WTC11 (cell line): ENCODE measurements around the gene B3GLCT. TPM values are rescaled to one million over a fixed set of nuclear protein-coding genes. Genes with fewer than 3 reads are reported as not detected.

Experiments used
- ATAC-seq: fragments of 200-7000 bp; cut with Tn5 transposase; 2 replicates; pipeline ENCODE4 v1.10.0; 2021; ENCODE audit warnings: mild to moderate bottlenecking, moderate library complexity
- CTCF ChIA-PET: fragments of 300-600 bp; sonication (Branson Sonifier 250); formaldehyde crosslinking; loops from one replicate; lab custom pipeline; 2021; ENCODE audit warnings: antibody characterized with exemption; lab: Charles Lee
- POLR2A ChIA-PET: fragments of 350-600 bp; sonication (Branson Sonifier 250); formaldehyde crosslinking; loops from one replicate; lab custom pipeline; 2021; ENCODE audit warnings: antibody characterized with exemption; lab: Charles Lee
- DNase-seq: peaks from one replicate; pipeline ENCODE4 v3.0.0; 2021; ENCODE audit warnings: low spot score
- H3K27ac Mint-ChIP-seq: 2 replicates; pipeline ENCODE4 v1.8.0; 2021; ENCODE audit warnings: mixed read lengths
- H3K27me3 Mint-ChIP-seq: 2 replicates; pipeline ENCODE4 v1.8.0; 2021; ENCODE audit warnings: low read depth, mild to moderate bottlenecking, moderate library complexity, mixed read lengths
- H3K36me3 Mint-ChIP-seq: 2 replicates; pipeline ENCODE4 v1.8.0; 2021; ENCODE audit warnings: mixed read lengths
- H3K4me1 Mint-ChIP-seq: 2 replicates; pipeline ENCODE4 v1.8.0; 2022; ENCODE audit warnings: mixed read lengths
- H3K4me3 Mint-ChIP-seq: 2 replicates; pipeline ENCODE4 v1.8.0; 2021; ENCODE audit warnings: mild to moderate bottlenecking, moderate library complexity, mixed read lengths
- H3K9me3 Mint-ChIP-seq: 2 replicates; pipeline ENCODE4 v1.8.0; 2021; ENCODE audit warnings: mixed read lengths
- CBFB ChIP-seq: sonication (generic); formaldehyde crosslinking; IDR thresholded peaks from 2 replicates; pipeline ENCODE4 v1.8.1; 2022; ENCODE audit warnings: mild to moderate bottlenecking, low read depth, missing genetic modification reagents
- CREB1 ChIP-seq: sonication (generic); formaldehyde crosslinking; IDR thresholded peaks from 2 replicates; pipeline ENCODE4 v1.8.0; 2023; ENCODE audit warnings: mild to moderate bottlenecking, missing genetic modification reagents
- ESRRA ChIP-seq: sonication (generic); formaldehyde crosslinking; IDR thresholded peaks from 2 replicates; pipeline ENCODE4 v1.8.1; 2022; ENCODE audit warnings: mild to moderate bottlenecking, missing genetic modification reagents, borderline replicate concordance
- NR3C1 ChIP-seq: sonication (generic); formaldehyde crosslinking; conservative IDR thresholded peaks from 2 replicates; pipeline ENCODE4 v1.8.1; 2023; ENCODE audit warnings: low read depth, mild to moderate bottlenecking, missing genetic modification reagents
- PRRX2 ChIP-seq: fragments of 250-450 bp; sonication (Bioruptor Pico); IDR thresholded peaks from 2 replicates; pipeline ENCODE4 v1.8.0; 2021; ENCODE audit warnings: mild to moderate bottlenecking
- RORB ChIP-seq: fragments of 250-450 bp; sonication (Bioruptor Pico); IDR thresholded peaks from 2 replicates; pipeline ENCODE4 v1.9.0; 2021; ENCODE audit warnings: mild to moderate bottlenecking
- SMAD3 ChIP-seq: sonication (generic); formaldehyde crosslinking; IDR thresholded peaks from 2 replicates; pipeline ENCODE4 v1.8.0; 2022; ENCODE audit warnings: missing genetic modification reagents, mild to moderate bottlenecking, borderline replicate concordance
- TP53 ChIP-seq: sonication (generic); formaldehyde crosslinking; IDR thresholded peaks from 2 replicates; pipeline ENCODE4 v1.8.1; 2023; ENCODE audit warnings: mild to moderate bottlenecking, missing genetic modification reagents
- ZNF138 ChIP-seq: sonication (generic); formaldehyde crosslinking; conservative IDR thresholded peaks from 2 replicates; pipeline ENCODE4 v1.8.1; 2022; ENCODE audit warnings: mild to moderate bottlenecking, moderate library complexity, missing genetic modification reagents
- ZNF263 ChIP-seq: sonication (generic); formaldehyde crosslinking; IDR thresholded peaks from 2 replicates; pipeline ENCODE4 v1.8.1; 2022; ENCODE audit warnings: low read depth, mild to moderate bottlenecking, moderate library complexity, missing genetic modification reagents
- ZNF396 ChIP-seq: fragments of 250-450 bp; sonication (Bioruptor Pico); IDR thresholded peaks from 2 replicates; pipeline ENCODE4 v1.8.0; 2021; ENCODE audit warnings: mild to moderate bottlenecking, moderate library complexity, borderline replicate concordance
- total RNA-seq: library from RNA; stranded (reverse); gene quantifications from 3 replicates; pipeline ENCODE4 v1.2.3, GENCODE V29; 2021
- TF ChIP-seq, protein P1 (sequence below): fragments of 250-450 bp; sonication (Bioruptor Pico); IDR thresholded peaks from 2 replicates; pipeline ENCODE4 v1.9.0; 2021; ENCODE audit warnings: moderate library complexity, mild to moderate bottlenecking, inconsistent platforms, borderline replicate concordance
- TF ChIP-seq, protein P2 (sequence below): sonication (generic); formaldehyde crosslinking; IDR thresholded peaks from 2 replicates; pipeline ENCODE4 v1.8.1; 2022; ENCODE audit warnings: mild to moderate bottlenecking, missing genetic modification reagents, moderate library complexity, borderline replicate concordance
- TF ChIP-seq, protein P3 (sequence below): fragments of 250-450 bp; sonication (Bioruptor Pico); conservative IDR thresholded peaks from 2 replicates; pipeline ENCODE4 v1.9.0; 2021; ENCODE audit warnings: mild to moderate bottlenecking
- TF ChIP-seq, protein P4 (sequence below): fragments of 250-450 bp; sonication (Bioruptor Pico); IDR thresholded peaks from 2 replicates; pipeline ENCODE4 v1.8.0; 2021; ENCODE audit warnings: mild to moderate bottlenecking
- TF ChIP-seq, protein P5 (sequence below): fragments of 250-450 bp; sonication (Bioruptor Pico); IDR thresholded peaks from 2 replicates; pipeline ENCODE4 v1.9.0; 2021; ENCODE audit warnings: mild to moderate bottlenecking, borderline replicate concordance
- TF ChIP-seq, protein P6 (sequence below): sonication (generic); formaldehyde crosslinking; IDR thresholded peaks from 2 replicates; pipeline ENCODE4 v1.8.0; 2023; ENCODE audit warnings: missing genetic modification reagents
- TF ChIP-seq, protein P7 (sequence below): fragments of 250-450 bp; sonication (Bioruptor Pico); IDR thresholded peaks from 2 replicates; pipeline ENCODE4 v1.9.0; 2021; ENCODE audit warnings: mild to moderate bottlenecking
- TF ChIP-seq, protein P8 (sequence below): sonication (generic); formaldehyde crosslinking; IDR thresholded peaks from 2 replicates; pipeline ENCODE4 v1.8.0; 2022; ENCODE audit warnings: mild to moderate bottlenecking, missing genetic modification reagents

Gene B3GLCT
- total RNA-seq, 1 experiment from 2014 or later, result 2.4 TPM

DNA sequence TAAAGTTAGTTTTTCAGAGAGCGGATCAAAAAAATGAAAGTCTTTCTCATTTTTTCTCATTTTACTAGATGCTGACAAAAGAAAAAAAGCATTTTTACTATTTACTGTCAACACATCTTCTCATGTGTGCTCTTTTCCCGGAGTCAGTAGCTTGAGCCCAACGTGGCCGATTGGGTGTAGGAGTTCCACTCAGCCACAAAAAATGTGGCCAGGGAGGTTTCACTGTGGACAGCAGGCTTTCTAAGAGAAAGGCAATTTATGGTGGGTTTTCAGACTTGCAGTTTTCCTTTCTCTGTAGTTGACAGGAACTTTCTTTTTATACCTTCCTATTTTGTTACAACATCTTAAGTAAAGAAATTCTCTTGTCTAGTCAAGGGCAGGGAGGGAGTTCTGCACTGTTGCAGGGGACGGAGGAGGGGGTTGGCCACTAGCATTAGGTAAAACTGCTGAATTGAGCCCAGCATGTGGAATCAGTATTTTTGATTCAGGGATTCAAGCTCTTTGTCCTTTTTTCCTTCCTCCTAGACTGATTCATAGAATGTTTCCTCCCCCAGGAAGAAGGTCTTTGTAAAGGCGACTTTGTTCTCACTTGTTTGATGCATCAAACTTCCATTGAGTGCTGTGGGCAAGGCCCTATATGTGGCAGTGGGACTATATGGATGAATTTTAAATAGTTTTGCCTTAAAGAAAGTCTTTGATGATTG is 123.1 kb downstream of the B3GLCT start:
- peaks cover 6% of the 10 kb centered on the region for H3K9me3 Mint-ChIP-seq
- 0 out of 2 replicates have a peak, but pooled peaks cover 5% of the 10 kb centered on the region for H3K36me3 Mint-ChIP-seq
- peaks cover 19% of the 10 kb centered on the region for H3K4me1 Mint-ChIP-seq
- DNase-seq (no peak), ATAC-seq (no peak)
- ChIA-PET POLR2A (no interaction called here), CTCF (no interaction called here)
- H3K4me3 Mint-ChIP-seq, result no peak overlapping the region
- no peaks in the 10 kb centered on the region for H3K27me3 Mint-ChIP-seq
- no peak overlapping the region for H3K27ac Mint-ChIP-seq
- no peak for TF ChIP-seq ZNF396 (CRISPR knock-in tag)
- TF ChIP-seq, protein P1, sequence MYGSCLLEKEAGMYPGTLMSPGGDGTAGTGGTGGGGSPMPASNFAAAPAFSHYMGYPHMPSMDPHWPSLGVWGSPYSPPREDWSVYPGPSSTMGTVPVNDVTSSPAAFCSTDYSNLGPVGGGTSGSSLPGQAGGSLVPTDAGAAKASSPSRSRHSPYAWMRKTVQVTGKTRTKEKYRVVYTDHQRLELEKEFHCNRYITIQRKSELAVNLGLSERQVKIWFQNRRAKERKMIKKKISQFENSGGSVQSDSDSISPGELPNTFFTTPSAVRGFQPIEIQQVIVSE (CRISPR knock-in tag), result no peak
- no peak for TF ChIP-seq ESRRA
- TF ChIP-seq, protein P2, sequence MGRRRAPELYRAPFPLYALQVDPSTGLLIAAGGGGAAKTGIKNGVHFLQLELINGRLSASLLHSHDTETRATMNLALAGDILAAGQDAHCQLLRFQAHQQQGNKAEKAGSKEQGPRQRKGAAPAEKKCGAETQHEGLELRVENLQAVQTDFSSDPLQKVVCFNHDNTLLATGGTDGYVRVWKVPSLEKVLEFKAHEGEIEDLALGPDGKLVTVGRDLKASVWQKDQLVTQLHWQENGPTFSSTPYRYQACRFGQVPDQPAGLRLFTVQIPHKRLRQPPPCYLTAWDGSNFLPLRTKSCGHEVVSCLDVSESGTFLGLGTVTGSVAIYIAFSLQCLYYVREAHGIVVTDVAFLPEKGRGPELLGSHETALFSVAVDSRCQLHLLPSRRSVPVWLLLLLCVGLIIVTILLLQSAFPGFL (CRISPR knock-in tag), result no peak
- TF ChIP-seq ZNF138 (CRISPR knock-in tag), result no peak
- TF ChIP-seq, protein P3, sequence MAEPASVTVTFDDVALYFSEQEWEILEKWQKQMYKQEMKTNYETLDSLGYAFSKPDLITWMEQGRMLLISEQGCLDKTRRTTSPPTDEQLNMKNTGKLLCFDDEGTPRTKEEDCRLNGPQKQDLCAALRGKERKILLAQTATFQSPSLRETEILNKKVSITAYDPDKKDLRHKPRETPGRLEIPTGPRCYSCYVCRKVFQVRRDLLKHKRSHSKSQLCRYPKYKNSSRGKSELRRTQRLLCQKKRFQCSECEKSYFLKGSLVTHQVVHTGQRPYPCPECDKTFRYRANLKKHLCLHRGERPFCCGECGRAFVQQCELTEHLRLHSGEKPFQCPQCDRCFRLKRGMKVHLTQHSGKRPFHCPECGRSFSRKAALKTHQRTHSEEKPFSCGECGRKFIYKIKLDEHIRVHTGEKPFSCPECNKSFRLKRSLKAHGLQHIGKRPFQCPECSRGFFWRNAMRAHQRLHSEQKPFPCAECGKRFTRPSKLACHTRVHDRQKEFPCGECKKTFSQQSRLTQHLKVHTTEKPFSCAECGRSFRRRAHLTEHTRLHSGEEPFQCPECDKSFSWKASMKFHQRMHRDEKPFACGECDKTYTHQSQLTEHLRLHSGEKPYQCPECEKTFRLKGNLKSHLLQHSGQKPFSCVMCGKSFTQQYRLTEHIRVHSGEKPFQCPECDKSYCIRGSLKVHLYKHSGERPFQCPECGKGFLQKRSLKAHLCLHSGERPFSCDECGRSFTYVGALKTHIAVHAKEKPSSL (CRISPR knock-in tag), result no peak

DNA sequence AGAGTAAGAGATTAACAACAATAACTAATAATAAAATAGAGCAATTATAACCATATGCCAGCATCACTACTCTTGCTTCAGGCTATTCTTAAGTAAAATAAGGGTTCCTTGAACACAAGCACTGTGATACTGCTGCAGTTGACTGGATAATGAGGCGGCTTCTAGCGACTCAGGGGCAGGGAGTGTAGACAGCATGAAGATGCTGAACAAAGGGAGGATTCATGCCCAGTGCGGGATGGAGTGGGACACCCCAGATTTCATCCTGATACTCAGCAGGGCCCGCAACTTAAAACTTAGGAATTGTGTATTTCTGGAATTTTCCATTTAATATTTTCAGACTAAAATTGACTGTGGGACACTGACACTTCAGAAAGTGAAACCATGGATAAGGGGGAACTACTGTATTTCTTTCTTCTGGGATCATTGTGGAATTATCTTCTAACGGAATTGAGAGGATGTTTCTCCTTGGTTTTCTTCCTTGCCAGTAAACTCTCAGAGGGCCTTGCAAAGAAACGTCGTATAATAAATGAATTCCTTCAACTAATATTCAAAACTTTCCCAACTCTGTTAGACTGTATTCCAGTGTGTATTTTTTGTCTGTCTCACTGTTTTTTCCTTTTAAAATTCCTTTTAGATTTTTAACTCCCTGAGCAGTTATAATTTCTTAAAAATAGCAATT is 127.5 kb downstream of the B3GLCT start:
- DNase-seq (no peak), ATAC-seq (no peak)
- Mint-ChIP-seq H3K4me1 (peaks cover 29% of the 10 kb centered on the region), H3K36me3 (no peaks in the 10 kb centered on the region), H3K27ac (no peak overlapping the region), H3K4me3 (no peak overlapping the region), H3K9me3 (no peaks in the 10 kb centered on the region), H3K27me3 (no peaks in the 10 kb centered on the region)
- ChIA-PET CTCF (no interaction called here), POLR2A (no interaction called here)
- TF ChIP-seq, protein P4, sequence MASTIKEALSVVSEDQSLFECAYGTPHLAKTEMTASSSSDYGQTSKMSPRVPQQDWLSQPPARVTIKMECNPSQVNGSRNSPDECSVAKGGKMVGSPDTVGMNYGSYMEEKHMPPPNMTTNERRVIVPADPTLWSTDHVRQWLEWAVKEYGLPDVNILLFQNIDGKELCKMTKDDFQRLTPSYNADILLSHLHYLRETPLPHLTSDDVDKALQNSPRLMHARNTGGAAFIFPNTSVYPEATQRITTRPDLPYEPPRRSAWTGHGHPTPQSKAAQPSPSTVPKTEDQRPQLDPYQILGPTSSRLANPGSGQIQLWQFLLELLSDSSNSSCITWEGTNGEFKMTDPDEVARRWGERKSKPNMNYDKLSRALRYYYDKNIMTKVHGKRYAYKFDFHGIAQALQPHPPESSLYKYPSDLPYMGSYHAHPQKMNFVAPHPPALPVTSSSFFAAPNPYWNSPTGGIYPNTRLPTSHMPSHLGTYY (CRISPR knock-in tag), result no peak
- TF ChIP-seq, protein P5, sequence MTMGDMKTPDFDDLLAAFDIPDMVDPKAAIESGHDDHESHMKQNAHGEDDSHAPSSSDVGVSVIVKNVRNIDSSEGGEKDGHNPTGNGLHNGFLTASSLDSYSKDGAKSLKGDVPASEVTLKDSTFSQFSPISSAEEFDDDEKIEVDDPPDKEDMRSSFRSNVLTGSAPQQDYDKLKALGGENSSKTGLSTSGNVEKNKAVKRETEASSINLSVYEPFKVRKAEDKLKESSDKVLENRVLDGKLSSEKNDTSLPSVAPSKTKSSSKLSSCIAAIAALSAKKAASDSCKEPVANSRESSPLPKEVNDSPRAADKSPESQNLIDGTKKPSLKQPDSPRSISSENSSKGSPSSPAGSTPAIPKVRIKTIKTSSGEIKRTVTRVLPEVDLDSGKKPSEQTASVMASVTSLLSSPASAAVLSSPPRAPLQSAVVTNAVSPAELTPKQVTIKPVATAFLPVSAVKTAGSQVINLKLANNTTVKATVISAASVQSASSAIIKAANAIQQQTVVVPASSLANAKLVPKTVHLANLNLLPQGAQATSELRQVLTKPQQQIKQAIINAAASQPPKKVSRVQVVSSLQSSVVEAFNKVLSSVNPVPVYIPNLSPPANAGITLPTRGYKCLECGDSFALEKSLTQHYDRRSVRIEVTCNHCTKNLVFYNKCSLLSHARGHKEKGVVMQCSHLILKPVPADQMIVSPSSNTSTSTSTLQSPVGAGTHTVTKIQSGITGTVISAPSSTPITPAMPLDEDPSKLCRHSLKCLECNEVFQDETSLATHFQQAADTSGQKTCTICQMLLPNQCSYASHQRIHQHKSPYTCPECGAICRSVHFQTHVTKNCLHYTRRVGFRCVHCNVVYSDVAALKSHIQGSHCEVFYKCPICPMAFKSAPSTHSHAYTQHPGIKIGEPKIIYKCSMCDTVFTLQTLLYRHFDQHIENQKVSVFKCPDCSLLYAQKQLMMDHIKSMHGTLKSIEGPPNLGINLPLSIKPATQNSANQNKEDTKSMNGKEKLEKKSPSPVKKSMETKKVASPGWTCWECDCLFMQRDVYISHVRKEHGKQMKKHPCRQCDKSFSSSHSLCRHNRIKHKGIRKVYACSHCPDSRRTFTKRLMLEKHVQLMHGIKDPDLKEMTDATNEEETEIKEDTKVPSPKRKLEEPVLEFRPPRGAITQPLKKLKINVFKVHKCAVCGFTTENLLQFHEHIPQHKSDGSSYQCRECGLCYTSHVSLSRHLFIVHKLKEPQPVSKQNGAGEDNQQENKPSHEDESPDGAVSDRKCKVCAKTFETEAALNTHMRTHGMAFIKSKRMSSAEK, result no peak
- TF ChIP-seq, protein P6, sequence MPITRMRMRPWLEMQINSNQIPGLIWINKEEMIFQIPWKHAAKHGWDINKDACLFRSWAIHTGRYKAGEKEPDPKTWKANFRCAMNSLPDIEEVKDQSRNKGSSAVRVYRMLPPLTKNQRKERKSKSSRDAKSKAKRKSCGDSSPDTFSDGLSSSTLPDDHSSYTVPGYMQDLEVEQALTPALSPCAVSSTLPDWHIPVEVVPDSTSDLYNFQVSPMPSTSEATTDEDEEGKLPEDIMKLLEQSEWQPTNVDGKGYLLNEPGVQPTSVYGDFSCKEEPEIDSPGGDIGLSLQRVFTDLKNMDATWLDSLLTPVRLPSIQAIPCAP, result no peak
- no peak for TF ChIP-seq PRRX2 (CRISPR knock-in tag)
- no peak for TF ChIP-seq ZNF263 (CRISPR knock-in tag)
- TF ChIP-seq, protein P7, sequence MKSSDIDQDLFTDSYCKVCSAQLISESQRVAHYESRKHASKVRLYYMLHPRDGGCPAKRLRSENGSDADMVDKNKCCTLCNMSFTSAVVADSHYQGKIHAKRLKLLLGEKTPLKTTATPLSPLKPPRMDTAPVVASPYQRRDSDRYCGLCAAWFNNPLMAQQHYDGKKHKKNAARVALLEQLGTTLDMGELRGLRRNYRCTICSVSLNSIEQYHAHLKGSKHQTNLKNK, result no peak
- no peak for TF ChIP-seq CBFB (CRISPR knock-in tag)
- TF ChIP-seq SMAD3 (CRISPR knock-in tag), result no peak
- TF ChIP-seq NR3C1 (CRISPR knock-in tag), result no peak
- no peak for TF ChIP-seq RORB
- TF ChIP-seq TP53, result no peak
- TF ChIP-seq, protein P8, sequence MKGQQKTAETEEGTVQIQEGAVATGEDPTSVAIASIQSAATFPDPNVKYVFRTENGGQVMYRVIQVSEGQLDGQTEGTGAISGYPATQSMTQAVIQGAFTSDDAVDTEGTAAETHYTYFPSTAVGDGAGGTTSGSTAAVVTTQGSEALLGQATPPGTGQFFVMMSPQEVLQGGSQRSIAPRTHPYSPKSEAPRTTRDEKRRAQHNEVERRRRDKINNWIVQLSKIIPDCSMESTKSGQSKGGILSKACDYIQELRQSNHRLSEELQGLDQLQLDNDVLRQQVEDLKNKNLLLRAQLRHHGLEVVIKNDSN, result no peak
- no peak for TF ChIP-seq CREB1 (CRISPR knock-in tag)
